ENCODE data around the gene TNK2. TPM values are rescaled to one million over a fixed set of nuclear protein-coding genes. Genes with fewer than 3 reads are reported as not detected.
"Not testable (repeated sequence)": the region's sequence is repeated elsewhere in the genome, so short reads cannot be mapped to it uniquely, and the experiment has no call there.

The TNK2 gene
- total RNA-seq (100 to 1,000 TPM; 159 to 198 (median 181) TPM), total RNA-seq (35.6 to 295 (median 149) reads per million in 29 experiments)
- total RNA-seq (2013), result 36.8 TPM

- Histone ChIP-seq H3K4me1 (ENCODE audit: control insufficient read depth in 1 of 2, extremely low read depth in 1 of 2, insufficient read depth in 2 of 2, low read length in 2 of 2) (peaks cover 28 to 52% of the 10 kb centered on the region in 2 experiments), H3K36me3 (ENCODE audit: control insufficient read depth in 2 of 2, extremely low read depth in 1 of 2, insufficient read depth in 1 of 2, low read length in 1 of 2) (no peaks in the 10 kb centered on the region), H3K4me3 (ENCODE audit: control insufficient read depth in 1 of 2, extremely low read depth in 1 of 2, low read length in 1 of 2) (peak within 1 kb of the TSS; percentile 61 to 73), H3K9me3 (no peaks in the 10 kb centered on the region), H3K27me3 (replicated peaks in 1 of 2; ENCODE audit: control insufficient read depth in 2 of 2, extremely low read depth in 1 of 2, insufficient read depth in 2 of 2, low read length in 1 of 2) (no peaks in the 10 kb centered on the region), H3K27ac (ENCODE audit: low read length) (peak within 1 kb of the TSS; percentile 98)
- WGBS (ENCODE audit: insufficient coverage), result under 1% methylated on average over 30 of the region's 35 CpGs
- peaks cover 50 to 54% (median 51%) of the 10 kb centered on the region in 3 donors for H3K4me1 Mint-ChIP-seq
- peaks cover 6% of the 10 kb centered on the region for H3K36me3 Mint-ChIP-seq
- DNase-seq (peak in 34 of 35 experiments; percentile 22 to 78 (median 46)), ATAC-seq (replicated peaks in 1 of 4) (peak; percentile 2 to 14 (median 8))
- no peaks in the 10 kb centered on the region for H3K9me3 Mint-ChIP-seq
- H3K4me3 Mint-ChIP-seq, result peak within 1 kb of the TSS; percentile 94 to 99 (median 96)
- peak within 1 kb of the TSS; percentile 100 for H3K27ac Mint-ChIP-seq
- ChIA-PET POLR2A (interaction anchor here in 1 of 2 donors (0.9 to 1.1 kb wide), 2 partner anchors 14 to 38 kb away, joined by 3 to 5 read pairs; no protein-coding TSS in a partner anchor), CTCF (interaction anchor here (0.6 to 5.0 kb wide), 5 partner anchors 8 to 57 kb away, joined by 3 to 42 read pairs (median 6); no protein-coding TSS in a partner anchor)
- H3K27me3 Mint-ChIP-seq, result no peaks in the 10 kb centered on the region
These were observed at the start of gene TNK2 for GRCh38 chr3:195907934-195908693. TNK2 (minus strand) TSS chr3:195908551; CDS start chr3:195888588, 19,963 bp downstream.

GRCh38 chr3:195956577-195956976, 48.2 kb upstream of the TNK2 start:
- no peak overlapping the region for H3K27ac ChIP-seq (ENCODE audit: low read length)
- H3K27me3 ChIP-seq (replicated peaks in 1 of 2; ENCODE audit: control insufficient read depth in 2 of 2, extremely low read depth in 1 of 2, insufficient read depth in 2 of 2, low read length in 1 of 2), result no peaks in the 10 kb centered on the region
- H3K4me1 ChIP-seq (ENCODE audit: control insufficient read depth in 1 of 2, extremely low read depth in 1 of 2, insufficient read depth in 2 of 2, low read length in 2 of 2), result peaks cover 0 to 3% of the 10 kb centered on the region in 2 experiments
- DNase-seq (no peak), ATAC-seq (replicated peaks in 1 of 4) (no peak)
- no peaks in the 10 kb centered on the region for H3K9me3 Mint-ChIP-seq
- H3K36me3 Mint-ChIP-seq, result peaks cover 16% of the 10 kb centered on the region
- peaks cover 17 to 32% (median 24%) of the 10 kb centered on the region in 3 donors for H3K4me1 Mint-ChIP-seq
- H3K36me3 ChIP-seq (ENCODE audit: control insufficient read depth in 2 of 2, extremely low read depth in 1 of 2, insufficient read depth in 1 of 2, low read length in 1 of 2), result peaks cover 0 to 3% of the 10 kb centered on the region in 2 donors
- no peaks in the 10 kb centered on the region for H3K9me3 ChIP-seq
- ChIA-PET CTCF (no interaction called here), POLR2A (no interaction called here)
- H3K4me3 ChIP-seq (ENCODE audit: control insufficient read depth in 1 of 2, extremely low read depth in 1 of 2, low read length in 1 of 2), result no peak overlapping the region
- no peak overlapping the region for H3K27ac Mint-ChIP-seq
- WGBS (ENCODE audit: insufficient coverage), result 97% methylated on average over 6 of the region's 7 CpGs
- H3K4me3 Mint-ChIP-seq, result no peak overlapping the region
- no peaks in the 10 kb centered on the region for H3K27me3 Mint-ChIP-seq

DNA sequence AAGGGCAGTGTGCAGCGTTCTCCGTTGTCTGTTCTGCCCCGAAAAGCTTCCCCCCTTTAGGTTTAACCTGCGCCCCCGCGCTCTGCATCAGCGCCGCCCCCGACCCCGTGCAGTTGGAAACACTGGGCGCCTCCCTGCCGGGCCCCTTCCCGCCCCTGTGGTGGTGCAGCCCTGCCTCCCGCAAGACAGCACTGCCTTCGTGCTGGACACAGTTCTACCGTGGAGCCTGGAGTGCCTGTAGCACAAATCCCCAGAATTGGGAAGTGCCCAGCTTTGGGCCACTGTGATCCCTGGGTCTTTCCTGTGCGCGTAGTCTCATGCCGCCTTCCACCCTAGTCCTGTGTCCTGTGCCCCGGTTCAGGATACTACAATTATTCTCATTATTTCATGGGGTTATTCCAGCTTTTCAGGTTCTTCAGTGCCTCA, 47.1 kb upstream of the TNK2 start:
- WGBS (ENCODE audit: insufficient coverage), result 76% methylated on average over 19 of the region's 20 CpGs
- H3K27ac Mint-ChIP-seq, result peak overlapping the region; percentile 48 to 80
- H3K9me3 ChIP-seq; H3K4me1 ChIP-seq (ENCODE audit: control insufficient read depth in 1 of 2, extremely low read depth in 1 of 2, insufficient read depth in 2 of 2, low read length in 2 of 2); H3K27ac ChIP-seq (ENCODE audit: low read length); H3K27me3 ChIP-seq (replicated peaks in 1 of 2; ENCODE audit: control insufficient read depth in 2 of 2, extremely low read depth in 1 of 2, insufficient read depth in 2 of 2, low read length in 1 of 2); ATAC-seq (replicated peaks in 1 of 4); CTCF ChIA-PET; H3K9me3 Mint-ChIP-seq; H3K36me3 ChIP-seq (ENCODE audit: control insufficient read depth in 2 of 2, extremely low read depth in 1 of 2, insufficient read depth in 1 of 2, low read length in 1 of 2); H3K27me3 Mint-ChIP-seq; POLR2A ChIA-PET; H3K36me3 Mint-ChIP-seq; H3K4me3 ChIP-seq (ENCODE audit: control insufficient read depth in 1 of 2, extremely low read depth in 1 of 2, low read length in 1 of 2): not testable (repeated sequence)
- peak in 2 of 35 experiments; percentile 5 to 12 for DNase-seq
- peak overlapping the region; percentile 59 to 79 (median 77) for H3K4me3 Mint-ChIP-seq
- H3K4me1 Mint-ChIP-seq, result peaks cover 27 to 31% (median 27%) of the 10 kb centered on the region in 3 donors

DNA sequence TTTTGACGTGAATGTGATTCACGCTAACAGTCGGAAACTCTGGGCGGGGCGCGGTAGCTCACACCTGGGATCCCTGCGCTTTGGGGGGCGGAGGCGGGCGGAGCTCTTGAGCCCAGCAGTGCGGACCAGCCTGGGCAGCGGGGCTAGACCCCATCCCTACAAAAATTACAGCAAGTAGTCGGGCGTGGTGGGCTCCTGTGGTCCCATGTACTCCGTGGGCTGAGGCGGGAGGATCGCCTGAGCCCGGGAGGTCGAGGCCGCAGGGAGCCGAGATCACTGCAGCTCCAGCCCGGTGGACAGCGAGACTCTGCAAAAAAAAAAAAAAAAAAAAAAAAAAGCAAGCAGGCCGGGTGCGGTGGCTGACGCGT, 46.4 kb upstream of the TNK2 start:
- H3K4me1 ChIP-seq (ENCODE audit: control insufficient read depth in 1 of 2, extremely low read depth in 1 of 2, insufficient read depth in 2 of 2, low read length in 2 of 2); H3K9me3 Mint-ChIP-seq; H3K27ac ChIP-seq (ENCODE audit: low read length); H3K36me3 ChIP-seq (ENCODE audit: control insufficient read depth in 2 of 2, extremely low read depth in 1 of 2, insufficient read depth in 1 of 2, low read length in 1 of 2); CTCF ChIA-PET; H3K9me3 ChIP-seq; POLR2A ChIA-PET; H3K27me3 Mint-ChIP-seq; H3K36me3 Mint-ChIP-seq; H3K27me3 ChIP-seq (replicated peaks in 1 of 2; ENCODE audit: control insufficient read depth in 2 of 2, extremely low read depth in 1 of 2, insufficient read depth in 2 of 2, low read length in 1 of 2): not testable (repeated sequence)
- H3K27ac Mint-ChIP-seq, result peak overlapping the region; percentile 75 to 88
- 0% methylated on average over 6 of the region's 27 CpGs for WGBS (ENCODE audit: insufficient coverage)
- ATAC-seq (replicated peaks in 1 of 4) (peak; percentile 45 to 67 (median 59)), DNase-seq (peak in 14 of 35 experiments; percentile 8 to 64 (median 20))
- peak overlapping the region in 1 of 2 donors; percentile 46 for H3K4me3 ChIP-seq (ENCODE audit: control insufficient read depth in 1 of 2, extremely low read depth in 1 of 2, low read length in 1 of 2)
- peak overlapping the region; percentile 78 to 82 (median 80) for H3K4me3 Mint-ChIP-seq
- peaks cover 32 to 36% (median 32%) of the 10 kb centered on the region in 3 donors for H3K4me1 Mint-ChIP-seq

DNA sequence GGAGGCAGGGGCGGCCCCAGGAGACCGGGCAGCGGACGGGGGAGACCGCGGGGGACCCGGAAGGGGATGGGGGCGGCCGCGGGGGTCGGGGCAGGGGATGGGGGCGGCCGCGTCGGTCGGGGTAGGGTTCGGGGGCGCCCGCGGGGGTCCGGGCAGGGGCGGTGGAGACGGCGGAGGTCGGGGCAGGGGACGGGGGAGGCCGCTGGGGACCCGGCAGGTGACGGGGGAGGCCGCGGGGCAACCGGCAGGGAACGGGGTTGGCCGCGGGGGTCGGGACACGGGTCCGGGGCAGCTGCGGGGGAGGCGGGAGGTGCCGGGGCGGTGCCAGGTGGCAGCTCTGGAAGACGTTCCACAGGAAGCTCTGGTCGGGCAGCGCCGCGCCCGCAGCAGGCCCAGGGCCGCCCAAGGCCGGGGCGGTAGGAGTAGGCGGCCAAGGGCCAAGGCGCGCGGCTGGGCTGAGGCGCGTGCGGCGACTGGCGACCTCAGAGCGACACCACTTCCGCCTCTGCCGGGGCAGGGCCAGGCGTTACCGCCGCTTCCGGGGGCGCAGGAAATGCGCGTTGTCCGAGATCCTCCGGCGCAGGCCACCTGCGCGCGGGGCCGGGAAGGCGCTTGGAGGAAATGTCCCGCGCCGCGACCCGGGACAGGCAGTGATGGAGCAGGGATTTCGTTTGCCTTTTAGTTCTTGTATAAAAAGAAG, 45.9 kb upstream of the TNK2 start:
- H3K4me1 ChIP-seq (ENCODE audit: control insufficient read depth in 1 of 2, extremely low read depth in 1 of 2, insufficient read depth in 2 of 2, low read length in 2 of 2); H3K27me3 ChIP-seq (replicated peaks in 1 of 2; ENCODE audit: control insufficient read depth in 2 of 2, extremely low read depth in 1 of 2, insufficient read depth in 2 of 2, low read length in 1 of 2); H3K36me3 ChIP-seq (ENCODE audit: control insufficient read depth in 2 of 2, extremely low read depth in 1 of 2, insufficient read depth in 1 of 2, low read length in 1 of 2); CTCF ChIA-PET; H3K27ac ChIP-seq (ENCODE audit: low read length); POLR2A ChIA-PET; H3K9me3 ChIP-seq; H3K36me3 Mint-ChIP-seq; H3K27me3 Mint-ChIP-seq; H3K9me3 Mint-ChIP-seq: not testable (repeated sequence)
- H3K4me3 Mint-ChIP-seq, result peak overlapping the region; percentile 78 to 82 (median 80)
- no CpG with 5 or more reads among the region's 84 CpGs for whole genome bisulfite sequencing (ENCODE audit: insufficient coverage)
- H3K4me3 ChIP-seq (ENCODE audit: control insufficient read depth in 1 of 2, extremely low read depth in 1 of 2, low read length in 1 of 2), result peak overlapping the region in 1 of 2 donors; percentile 46
- H3K4me1 Mint-ChIP-seq, result peaks cover 30 to 34% (median 31%) of the 10 kb centered on the region in 3 donors
- ATAC-seq (replicated peaks in 1 of 4) (peak; percentile 91 to 94 (median 93)), DNase-seq (peak in 32 of 35 experiments; percentile 25 to 76 (median 48))
- peak overlapping the region; percentile 75 to 88 for H3K27ac Mint-ChIP-seq

- H3K4me1 ChIP-seq (ENCODE audit: control insufficient read depth in 1 of 2, extremely low read depth in 1 of 2, insufficient read depth in 2 of 2, low read length in 2 of 2); H3K9me3 ChIP-seq; H3K36me3 Mint-ChIP-seq; H3K9me3 Mint-ChIP-seq; H3K27me3 Mint-ChIP-seq; H3K4me3 ChIP-seq (ENCODE audit: control insufficient read depth in 1 of 2, extremely low read depth in 1 of 2, low read length in 1 of 2); ATAC-seq (replicated peaks in 1 of 4); H3K27ac ChIP-seq (ENCODE audit: low read length); H3K27me3 ChIP-seq (replicated peaks in 1 of 2; ENCODE audit: control insufficient read depth in 2 of 2, extremely low read depth in 1 of 2, insufficient read depth in 2 of 2, low read length in 1 of 2); DNase-seq; CTCF ChIA-PET; H3K36me3 ChIP-seq (ENCODE audit: control insufficient read depth in 2 of 2, extremely low read depth in 1 of 2, insufficient read depth in 1 of 2, low read length in 1 of 2); POLR2A ChIA-PET; H3K27ac Mint-ChIP-seq: not testable (repeated sequence)
- Mint-ChIP-seq H3K4me3 (peak overlapping the region in 1 of 3 donors; percentile 27), H3K4me1 (peaks cover 22 to 26% (median 25%) of the 10 kb centered on the region in 3 donors)
- WGBS (ENCODE audit: insufficient coverage), result no CpG with 5 or more reads among the region's 10 CpGs
These were observed 44.2 kb upstream of the TNK2 start for GRCh38 chr3:195952590-195952989.

Data from T-cell (primary cell).